B cell (primary cell): ENCODE results near the gene RXFP2.

ENCODE experiments used
- EZH2 ChIP-seq: IDR thresholded peaks from 2 replicates; pipeline ENCODE4 v1.6.1; 2012; ENCODE audit warnings: borderline replicate concordance, low read depth, mild to moderate bottlenecking, moderate library complexity, low read length; ENCODE audit not compliant: insufficient read depth, poor library complexity, severe bottlenecking
- TF ChIP-seq, protein P1 (sequence below): fragments of 200-600 bp; IDR thresholded peaks from one replicate; pipeline ENCODE4 v1.8.0; 2022; ENCODE audit warnings: antibody characterized with exemption, mild to moderate bottlenecking

- TF ChIP-seq, protein P1, sequence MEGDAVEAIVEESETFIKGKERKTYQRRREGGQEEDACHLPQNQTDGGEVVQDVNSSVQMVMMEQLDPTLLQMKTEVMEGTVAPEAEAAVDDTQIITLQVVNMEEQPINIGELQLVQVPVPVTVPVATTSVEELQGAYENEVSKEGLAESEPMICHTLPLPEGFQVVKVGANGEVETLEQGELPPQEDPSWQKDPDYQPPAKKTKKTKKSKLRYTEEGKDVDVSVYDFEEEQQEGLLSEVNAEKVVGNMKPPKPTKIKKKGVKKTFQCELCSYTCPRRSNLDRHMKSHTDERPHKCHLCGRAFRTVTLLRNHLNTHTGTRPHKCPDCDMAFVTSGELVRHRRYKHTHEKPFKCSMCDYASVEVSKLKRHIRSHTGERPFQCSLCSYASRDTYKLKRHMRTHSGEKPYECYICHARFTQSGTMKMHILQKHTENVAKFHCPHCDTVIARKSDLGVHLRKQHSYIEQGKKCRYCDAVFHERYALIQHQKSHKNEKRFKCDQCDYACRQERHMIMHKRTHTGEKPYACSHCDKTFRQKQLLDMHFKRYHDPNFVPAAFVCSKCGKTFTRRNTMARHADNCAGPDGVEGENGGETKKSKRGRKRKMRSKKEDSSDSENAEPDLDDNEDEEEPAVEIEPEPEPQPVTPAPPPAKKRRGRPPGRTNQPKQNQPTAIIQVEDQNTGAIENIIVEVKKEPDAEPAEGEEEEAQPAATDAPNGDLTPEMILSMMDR: no peak
- no peak for TF ChIP-seq EZH2
Measured at GRCh38 chr13:31851216-31851615, 111.9 kb downstream of the RXFP2 start.
